HL-60 (cell line): ENCODE results near the gene ATXN7L1.

Experiments
- CTCF ChIP-seq: IDR thresholded peaks from one replicate; pipeline ENCODE4 v1.5.1; 2011; ENCODE audit warnings: low read length, control low read depth, inconsistent platforms; ENCODE audit not compliant: insufficient read depth
- REST ChIP-seq: IDR thresholded peaks from 2 replicates; pipeline ENCODE4 v1.6.1; 2012; ENCODE audit warnings: low read depth; ENCODE audit not compliant: insufficient replicate concordance

- TF ChIP-seq CTCF (no peak), REST (no peak)
These were observed 65.1 kb downstream of the ATXN7L1 start for GRCh38 chr7:105811189-105811847.
